Epithelial cell of esophagus (primary cell): ENCODE data around the gene SMOC2.

Experiments
- DNase-seq: peaks from one replicate; pipeline ENCODE4 v3.0.0; 2010; ENCODE audit warnings: low read depth
- H3K4me3 ChIP-seq: 2 replicates; pipeline ENCODE4 v1.5.1; 2011; ENCODE audit warnings: mild to moderate bottlenecking, low read length, control low read depth
- TF ChIP-seq, protein P1 (sequence below): IDR thresholded peaks from 2 replicates; pipeline ENCODE4 v1.5.1; 2011; ENCODE audit warnings: low read depth, mild to moderate bottlenecking, low read length, control low read depth, inconsistent platforms; ENCODE audit not compliant: insufficient read depth; ENCODE audit errors: missing control alignments

Gene SMOC2

DNA sequence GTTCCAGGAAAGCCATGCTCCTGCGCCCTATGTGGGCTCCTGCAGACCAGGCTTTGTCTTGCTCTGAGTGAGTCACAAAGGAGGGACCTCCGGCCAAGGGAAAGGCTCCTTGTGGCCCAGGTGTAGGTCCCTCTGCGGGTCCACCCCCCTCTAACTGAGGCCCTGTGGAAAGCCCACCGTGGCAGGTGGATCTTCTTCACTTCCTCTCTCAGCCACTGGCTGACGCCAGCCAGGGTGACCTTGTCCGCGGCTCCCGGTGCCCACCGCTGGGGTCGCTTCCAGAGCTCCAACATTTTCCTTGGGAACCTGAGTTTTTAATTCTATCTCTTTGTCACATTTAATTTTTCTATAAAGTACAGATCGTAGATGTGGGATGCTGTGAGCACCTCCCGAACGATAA lies 54.1 kb downstream of the SMOC2 start:
- no peak overlapping the region for H3K4me3 ChIP-seq
- TF ChIP-seq, protein P1, sequence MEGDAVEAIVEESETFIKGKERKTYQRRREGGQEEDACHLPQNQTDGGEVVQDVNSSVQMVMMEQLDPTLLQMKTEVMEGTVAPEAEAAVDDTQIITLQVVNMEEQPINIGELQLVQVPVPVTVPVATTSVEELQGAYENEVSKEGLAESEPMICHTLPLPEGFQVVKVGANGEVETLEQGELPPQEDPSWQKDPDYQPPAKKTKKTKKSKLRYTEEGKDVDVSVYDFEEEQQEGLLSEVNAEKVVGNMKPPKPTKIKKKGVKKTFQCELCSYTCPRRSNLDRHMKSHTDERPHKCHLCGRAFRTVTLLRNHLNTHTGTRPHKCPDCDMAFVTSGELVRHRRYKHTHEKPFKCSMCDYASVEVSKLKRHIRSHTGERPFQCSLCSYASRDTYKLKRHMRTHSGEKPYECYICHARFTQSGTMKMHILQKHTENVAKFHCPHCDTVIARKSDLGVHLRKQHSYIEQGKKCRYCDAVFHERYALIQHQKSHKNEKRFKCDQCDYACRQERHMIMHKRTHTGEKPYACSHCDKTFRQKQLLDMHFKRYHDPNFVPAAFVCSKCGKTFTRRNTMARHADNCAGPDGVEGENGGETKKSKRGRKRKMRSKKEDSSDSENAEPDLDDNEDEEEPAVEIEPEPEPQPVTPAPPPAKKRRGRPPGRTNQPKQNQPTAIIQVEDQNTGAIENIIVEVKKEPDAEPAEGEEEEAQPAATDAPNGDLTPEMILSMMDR: no peak
- DNase-seq: no peak

DNA sequence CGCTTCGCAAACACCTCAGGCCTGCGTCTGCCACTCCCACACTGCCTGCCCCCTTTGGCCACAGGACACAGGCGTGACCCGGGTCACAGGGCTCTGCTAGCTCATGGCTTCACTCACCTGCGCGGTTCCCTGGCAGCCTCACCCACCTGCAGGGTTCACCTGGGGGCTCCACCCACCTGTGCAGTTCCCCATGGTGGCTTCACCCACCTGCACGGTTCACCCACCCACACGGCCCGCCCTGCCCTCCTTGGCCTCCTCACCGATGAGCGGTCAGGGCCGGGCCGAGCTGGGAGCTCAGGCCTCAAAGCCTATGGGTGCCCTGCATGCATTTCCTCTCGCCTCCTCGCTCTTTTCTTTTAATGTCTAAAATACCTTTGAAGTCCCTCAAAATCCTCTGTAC lies 54.7 kb downstream of the SMOC2 start:
- TF ChIP-seq, protein P1: no peak
- no peak for DNase-seq
- H3K4me3 ChIP-seq: no peak overlapping the region

DNA sequence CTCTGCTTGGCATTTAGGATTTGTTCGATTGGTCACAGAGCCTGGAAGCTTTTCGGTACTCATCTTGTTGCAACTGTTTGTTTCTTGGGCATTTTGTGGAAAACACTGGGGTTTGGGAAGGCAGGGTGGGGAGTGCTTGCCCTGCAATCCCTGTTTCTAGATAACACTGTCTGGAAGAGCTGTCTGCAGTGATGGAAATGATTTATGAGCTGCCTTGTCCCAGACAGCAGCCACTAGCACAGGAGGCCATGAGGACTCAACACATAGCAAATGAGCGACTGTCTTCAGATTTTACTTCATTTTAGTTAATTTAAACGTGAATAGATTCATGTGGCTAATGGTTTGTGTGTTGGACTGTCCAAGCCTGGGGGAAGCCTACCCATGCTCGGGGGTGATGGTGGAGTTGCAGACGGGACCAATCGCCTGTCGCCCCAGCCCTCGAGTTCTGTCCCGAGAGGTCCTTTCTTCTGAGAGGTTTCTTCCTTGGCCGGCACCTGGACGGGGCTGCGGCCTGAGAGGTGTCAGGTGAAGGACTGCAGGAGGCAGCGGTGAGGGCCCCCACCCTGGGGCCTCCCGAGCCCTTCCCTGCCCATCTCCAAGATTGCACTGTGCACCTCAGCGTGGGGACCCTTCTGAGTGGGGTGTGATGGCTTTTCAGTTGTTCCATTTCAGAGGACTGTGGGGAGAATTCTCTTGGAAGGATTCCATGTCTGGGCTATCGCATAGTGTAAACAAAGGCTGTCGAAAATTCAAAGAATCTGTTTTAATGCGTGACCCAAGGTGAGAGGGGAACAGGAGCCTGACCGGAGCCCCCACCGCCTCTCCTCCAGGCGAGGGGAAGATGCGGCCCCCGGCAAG lies 55.4 kb downstream of the SMOC2 start:
- no peak for DNase-seq
- TF ChIP-seq, protein P1: no peak
- no peak overlapping the region for H3K4me3 ChIP-seq

DNA sequence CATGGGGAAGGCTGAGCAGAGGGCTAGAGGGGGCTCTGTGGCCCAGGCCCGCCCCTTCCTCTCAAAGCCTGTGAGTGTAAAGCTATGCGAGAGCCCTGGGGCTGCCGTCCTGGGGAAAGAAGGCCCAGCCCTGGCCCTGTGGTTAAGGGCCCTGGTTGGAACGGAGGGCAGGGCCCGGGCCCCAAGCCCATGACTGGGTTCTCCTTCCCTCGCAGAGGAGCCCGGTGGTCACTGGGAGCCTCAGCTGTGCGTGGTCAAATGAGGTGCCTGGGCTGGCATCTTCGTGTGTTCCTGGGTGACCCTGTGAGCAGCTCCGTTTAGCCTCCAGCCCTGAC lies 56.0 kb downstream of the SMOC2 start:
- DNase-seq: no peak
- no peak overlapping the region for H3K4me3 ChIP-seq
- TF ChIP-seq, protein P1: no peak

DNA sequence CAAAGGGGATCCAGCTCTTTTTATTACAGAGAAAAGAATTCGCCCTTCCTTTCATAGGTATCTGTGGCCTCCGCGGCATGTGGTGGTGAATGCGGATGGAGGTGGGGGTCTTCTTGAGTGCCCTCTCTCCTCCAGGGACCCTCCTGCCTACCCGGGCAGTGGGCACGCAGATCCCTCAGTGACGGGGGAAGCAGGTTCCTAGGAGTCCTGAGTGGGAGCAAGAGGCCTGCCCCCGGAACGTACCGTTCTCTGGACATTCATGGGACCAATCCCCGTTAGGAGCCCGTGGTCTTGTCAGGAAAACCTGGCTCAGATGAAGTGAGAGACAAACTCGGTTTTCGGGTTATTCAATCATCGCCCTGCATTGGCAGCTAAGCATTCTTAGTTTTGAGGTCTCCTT lies 56.4 kb downstream of the SMOC2 start:
- DNase-seq: no peak
- H3K4me3 ChIP-seq: no peak overlapping the region
- TF ChIP-seq, protein P1: no peak

DNA sequence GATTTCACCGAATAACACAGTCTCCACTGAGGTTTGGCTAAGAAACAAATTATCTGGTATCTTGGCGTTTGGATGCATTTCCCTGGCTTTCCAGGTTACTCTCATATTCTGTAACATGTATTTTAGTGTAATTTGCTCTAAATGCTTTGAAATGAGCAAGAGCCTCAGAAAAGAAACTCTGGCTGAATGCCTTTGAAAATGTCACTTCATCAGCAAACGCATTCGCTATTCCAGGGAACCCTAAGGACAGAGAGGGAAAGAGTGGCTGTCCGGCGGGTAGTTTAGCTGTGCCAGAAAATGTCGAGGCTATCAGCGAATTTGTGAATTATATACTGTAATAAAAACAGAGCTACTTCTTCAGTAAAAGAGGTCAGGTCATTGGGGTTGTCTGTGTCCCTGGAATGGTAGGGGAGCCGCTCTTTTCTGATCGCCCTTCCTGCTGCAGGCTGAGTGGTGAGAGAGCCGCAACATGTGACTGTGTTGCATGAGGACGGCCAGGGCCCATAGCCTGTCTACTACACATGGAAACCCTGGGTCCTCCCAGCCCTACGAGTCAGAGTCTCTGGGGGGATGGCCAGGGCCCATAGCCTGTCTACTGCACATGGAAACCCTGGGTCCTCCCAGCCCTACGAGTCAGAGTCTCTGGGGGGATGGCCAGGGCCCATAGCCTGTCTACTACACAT lies 57.3 kb downstream of the SMOC2 start:
- no peak for DNase-seq
- no peak overlapping the region for H3K4me3 ChIP-seq
- TF ChIP-seq, protein P1: no peak
